HepG2 (cell line): ENCODE data around the gene C16orf54. TPM values are rescaled to one million over a fixed set of nuclear protein-coding genes. Genes with fewer than 3 reads are reported as not detected.
A peak's percentile ranks its signal among the peaks of the same experiment; 100 is the strongest.

Experiments used
- IRF2 ChIP-seq: IDR thresholded peaks from 2 replicates; pipeline ENCODE4 v1.6.1; 2018; ENCODE audit warnings: missing genetic modification reagents, missing compliant biosample characterization
- NCOA5 ChIP-seq: sonication (generic); formaldehyde crosslinking; IDR thresholded peaks from 2 replicates; pipeline ENCODE4 v1.4.0; 2020; ENCODE audit warnings: missing genetic modification reagents
- NKX3-1 ChIP-seq: sonication (generic); formaldehyde crosslinking; IDR thresholded peaks from 2 replicates; pipeline ENCODE4 v1.5.0; 2020; ENCODE audit warnings: missing genetic modification reagents
- PRPF4 ChIP-seq: fragments of 200-400 bp; formaldehyde crosslinking; IDR thresholded peaks from 2 replicates; pipeline ENCODE4 v1.6.1; 2016; ENCODE audit warnings: low read length, low read depth; ENCODE audit not compliant: poor library complexity, severe bottlenecking
- RCOR2 ChIP-seq: IDR thresholded peaks from 2 replicates; pipeline ENCODE4 v1.6.1; 2016; ENCODE audit warnings: missing biosample characterization, missing genetic modification reagents
- SNAI1 ChIP-seq: sonication (generic); formaldehyde crosslinking; IDR thresholded peaks from 2 replicates; pipeline ENCODE4 v1.5.0; 2020; ENCODE audit warnings: mild to moderate bottlenecking, missing genetic modification reagents, borderline replicate concordance
- TBP ChIP-seq: sonication (generic); formaldehyde crosslinking; IDR thresholded peaks from 2 replicates; pipeline ENCODE4 v1.5.0; 2020; ENCODE audit warnings: missing genetic modification reagents
- ZC3H4 ChIP-seq: sonication (generic); formaldehyde crosslinking; IDR thresholded peaks from 2 replicates; pipeline ENCODE4 v1.4.0; 2020; ENCODE audit warnings: missing genetic modification reagents, borderline replicate concordance
- ZNF256 ChIP-seq: sonication (generic); formaldehyde crosslinking; conservative IDR thresholded peaks from 2 replicates; pipeline ENCODE4 v1.4.0; 2020; ENCODE audit warnings: missing genetic modification reagents
- ZNF260 ChIP-seq: sonication (generic); formaldehyde crosslinking; IDR thresholded peaks from 2 replicates; pipeline ENCODE4 v1.4.0; 2020; ENCODE audit warnings: missing genetic modification reagents, low read depth, mild to moderate bottlenecking, borderline replicate concordance
- ZNF431 ChIP-seq: sonication (generic); formaldehyde crosslinking; IDR thresholded peaks from 2 replicates; pipeline ENCODE4 v1.9.0; 2022; ENCODE audit warnings: missing genetic modification reagents, low read depth, mild to moderate bottlenecking, borderline replicate concordance
- ZNF558 ChIP-seq: sonication (generic); formaldehyde crosslinking; IDR thresholded peaks from 2 replicates; pipeline ENCODE4 v1.9.0; 2022; ENCODE audit warnings: mild to moderate bottlenecking, missing genetic modification reagents, borderline replicate concordance
- ZNF704 ChIP-seq: sonication (generic); formaldehyde crosslinking; IDR thresholded peaks from 2 replicates; pipeline ENCODE4 v1.8.1; 2023; ENCODE audit warnings: mild to moderate bottlenecking, inconsistent platforms, moderate library complexity, missing genetic modification reagents, borderline replicate concordance
- ZNF766 ChIP-seq: sonication (generic); formaldehyde crosslinking; IDR thresholded peaks from 2 replicates; pipeline ENCODE4 v1.5.0; 2020; ENCODE audit warnings: missing genetic modification reagents, borderline replicate concordance
- ZNF770 ChIP-seq: sonication (generic); formaldehyde crosslinking; IDR thresholded peaks from 2 replicates; pipeline ENCODE4 v1.5.0; 2020; ENCODE audit warnings: mild to moderate bottlenecking, missing genetic modification reagents
- ZNF782 ChIP-seq: sonication (generic); formaldehyde crosslinking; IDR thresholded peaks from 2 replicates; pipeline ENCODE4 v1.4.0; 2020; ENCODE audit warnings: missing genetic modification reagents, mild to moderate bottlenecking, borderline replicate concordance
- ZXDC ChIP-seq: sonication (generic); formaldehyde crosslinking; IDR thresholded peaks from 2 replicates; pipeline ENCODE4 v1.5.0; 2020; ENCODE audit warnings: mild to moderate bottlenecking, missing genetic modification reagents
- polyA plus RNA-seq, 8 experiments: library from polyadenylated mRNA; depleted of rRNA in 3 of 8; stranded (reverse) in 7 of 8; unstranded in 1 of 8; fragments of >200 nt; fragmentation: Illumina TruSeq in 4 of 8; extraction: Trizol in 4 of 8; gene quantifications; 2 replicates each; pipeline versions ENCODE4 v1.2.1 to v1.2.3, GENCODE V29; 2011 to 2016; ENCODE audit warnings: low read depth in 4 of 8, missing spikeins in 1 of 8, mixed read lengths in 1 of 8; ENCODE audit not compliant: insufficient read depth in 1 of 8
- total RNA-seq, 5 experiments: library from RNA; depleted of rRNA; stranded (reverse); fragments of >200 nt; fragmentation: Illumina TruSeq; extraction: Trizol; gene quantifications; 2 replicates each; pipeline ENCODE4 v1.2.3, GENCODE V29; 2016; ENCODE audit warnings: low read depth in 1 of 5
- TF ChIP-seq, protein P1 (sequence below): sonication (generic); formaldehyde crosslinking; IDR thresholded peaks from 2 replicates; pipeline ENCODE4 v1.4.0; 2020; ENCODE audit warnings: mild to moderate bottlenecking, missing genetic modification reagents, borderline replicate concordance
- TF ChIP-seq, protein P2 (sequence below): sonication (generic); formaldehyde crosslinking; IDR thresholded peaks from 2 replicates; pipeline ENCODE4 v1.5.0; 2020; ENCODE audit warnings: missing genetic modification reagents

Gene C16orf54
- total and polyA plus RNA-seq, 2 of the 13 experiments (the other 11 are each of a cell fraction or from before 2014, with no cell fraction given), result not detected

DNA sequence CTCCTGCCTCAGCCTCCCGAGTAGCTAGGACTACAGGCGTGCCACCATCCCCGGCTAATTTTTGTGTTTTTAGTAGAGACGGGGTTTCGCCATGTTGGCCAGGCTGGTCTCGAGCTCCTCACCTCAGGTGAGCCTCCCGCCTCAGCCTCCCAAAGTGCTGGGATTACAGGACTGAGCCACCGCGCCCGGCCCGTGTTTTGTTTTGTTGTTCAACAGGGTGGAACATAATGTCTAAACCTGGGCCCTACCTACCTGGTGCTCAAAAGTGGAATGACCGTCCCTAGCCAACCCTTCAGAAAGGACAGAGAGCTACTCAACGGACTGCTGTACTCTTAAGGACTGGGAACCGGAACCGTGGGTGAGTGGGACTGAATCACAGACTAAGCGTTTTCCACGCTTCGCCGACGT is 44.0 kb upstream of the C16orf54 start (continued):
- peak; percentile 60 for TF ChIP-seq PRPF4
- no peak for TF ChIP-seq IRF2
- TF ChIP-seq NCOA5 (CRISPR knock-in tag), result no peak
- TF ChIP-seq ZNF256, result peak; percentile 76
- TF ChIP-seq, protein P1, sequence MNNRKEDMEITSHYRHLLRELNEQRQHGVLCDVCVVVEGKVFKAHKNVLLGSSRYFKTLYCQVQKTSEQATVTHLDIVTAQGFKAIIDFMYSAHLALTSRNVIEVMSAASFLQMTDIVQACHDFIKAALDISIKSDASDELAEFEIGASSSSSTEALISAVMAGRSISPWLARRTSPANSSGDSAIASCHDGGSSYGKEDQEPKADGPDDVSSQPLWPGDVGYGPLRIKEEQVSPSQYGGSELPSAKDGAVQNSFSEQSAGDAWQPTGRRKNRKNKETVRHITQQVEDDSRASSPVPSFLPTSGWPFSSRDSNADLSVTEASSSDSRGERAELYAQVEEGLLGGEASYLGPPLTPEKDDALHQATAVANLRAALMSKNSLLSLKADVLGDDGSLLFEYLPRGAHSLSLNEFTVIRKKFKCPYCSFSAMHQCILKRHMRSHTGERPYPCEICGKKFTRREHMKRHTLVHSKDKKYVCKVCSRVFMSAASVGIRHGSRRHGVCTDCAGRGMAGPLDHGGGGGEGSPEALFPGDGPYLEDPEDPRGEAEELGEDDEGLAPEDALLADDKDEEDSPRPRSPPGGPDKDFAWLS (CRISPR knock-in tag), result 0 out of 2 replicates have a peak, but pooled peaks have one; percentile 13
- TF ChIP-seq ZNF704 (CRISPR knock-in tag), result 0 out of 2 replicates have a peak, but pooled peaks have one; percentile 4
- TF ChIP-seq ZC3H4 (CRISPR knock-in tag), result peak; percentile 43; the same call in 1 of the 2 replicates
- 0 out of 2 replicates have a peak, but pooled peaks have one; percentile 47 for TF ChIP-seq ZNF558 (CRISPR knock-in tag)
- peak; percentile 89 for TF ChIP-seq ZNF770
- 0 out of 2 replicates have a peak, but pooled peaks have one; percentile 77 for TF ChIP-seq ZNF260
- no peak for TF ChIP-seq ZNF782
- TF ChIP-seq ZNF431 (CRISPR knock-in tag), result peak; percentile 28; the same call in 1 of the 2 replicates
- TF ChIP-seq TBP (CRISPR knock-in tag), result 0 out of 2 replicates have a peak, but pooled peaks have one; percentile 61
- TF ChIP-seq, protein P2, sequence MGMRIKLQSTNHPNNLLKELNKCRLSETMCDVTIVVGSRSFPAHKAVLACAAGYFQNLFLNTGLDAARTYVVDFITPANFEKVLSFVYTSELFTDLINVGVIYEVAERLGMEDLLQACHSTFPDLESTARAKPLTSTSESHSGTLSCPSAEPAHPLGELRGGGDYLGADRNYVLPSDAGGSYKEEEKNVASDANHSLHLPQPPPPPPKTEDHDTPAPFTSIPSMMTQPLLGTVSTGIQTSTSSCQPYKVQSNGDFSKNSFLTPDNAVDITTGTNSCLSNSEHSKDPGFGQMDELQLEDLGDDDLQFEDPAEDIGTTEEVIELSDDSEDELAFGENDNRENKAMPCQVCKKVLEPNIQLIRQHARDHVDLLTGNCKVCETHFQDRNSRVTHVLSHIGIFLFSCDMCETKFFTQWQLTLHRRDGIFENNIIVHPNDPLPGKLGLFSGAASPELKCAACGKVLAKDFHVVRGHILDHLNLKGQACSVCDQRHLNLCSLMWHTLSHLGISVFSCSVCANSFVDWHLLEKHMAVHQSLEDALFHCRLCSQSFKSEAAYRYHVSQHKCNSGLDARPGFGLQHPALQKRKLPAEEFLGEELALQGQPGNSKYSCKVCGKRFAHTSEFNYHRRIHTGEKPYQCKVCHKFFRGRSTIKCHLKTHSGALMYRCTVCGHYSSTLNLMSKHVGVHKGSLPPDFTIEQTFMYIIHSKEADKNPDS, result 0 out of 2 replicates have a peak, but pooled peaks have one; percentile 27
- 0 out of 2 replicates have a peak, but pooled peaks have one; percentile 4 for TF ChIP-seq ZNF766 (CRISPR knock-in tag)
- peak; percentile 47 for TF ChIP-seq ZXDC (CRISPR knock-in tag)
- TF ChIP-seq NKX3-1 (CRISPR knock-in tag), result 0 out of 2 replicates have a peak, but pooled peaks have one; percentile 12
- 0 out of 2 replicates have a peak, but pooled peaks have one; percentile 14 for TF ChIP-seq RCOR2 (CRISPR knock-in tag)
- TF ChIP-seq SNAI1 (CRISPR knock-in tag), result 0 out of 2 replicates have a peak, but pooled peaks have one; percentile 29
